ENCODE data around the gene SLC24A4.

The SLC24A4 gene

GRCh38 chr14:92317511-92317910 lies 5.5 kb upstream of the SLC24A4 start:
- DNase-seq (ENCODE audit: low spot score): no peak

- DNase-seq (ENCODE audit: low spot score): no peak
Measured at GRCh38 chr14:92321701-92322100, 1.3 kb upstream of the SLC24A4 start.

GRCh38 chr14:92322516-92322915 lies 449 bp upstream of the SLC24A4 start:
- DNase-seq (ENCODE audit: low spot score): no peak

GRCh38 chr14:92323916-92324818 lies 1.2 kb downstream of the SLC24A4 start:
- DNase-seq (ENCODE audit: low spot score): no peak

- no peak for DNase-seq (ENCODE audit: low spot score)
Measured at GRCh38 chr14:92325835-92326234, 2.9 kb downstream of the SLC24A4 start.

- no peak for DNase-seq (ENCODE audit: low spot score)
Measured at GRCh38 chr14:92328664-92329255, 5.8 kb downstream of the SLC24A4 start.

- no peak for DNase-seq (ENCODE audit: low spot score)
Measured at GRCh38 chr14:92334050-92334449, 11.1 kb downstream of the SLC24A4 start.

- DNase-seq (ENCODE audit: low spot score): no peak
Measured at GRCh38 chr14:92336363-92336762, 13.4 kb downstream of the SLC24A4 start.

- DNase-seq (ENCODE audit: low spot score): no peak
Measured at GRCh38 chr14:92339426-92339825, 16.5 kb downstream of the SLC24A4 start.

GRCh38 chr14:92340071-92340470 lies 17.1 kb downstream of the SLC24A4 start:
- no peak for DNase-seq (ENCODE audit: low spot score)

GRCh38 chr14:92340931-92341330 lies 18.0 kb downstream of the SLC24A4 start:
- no peak for DNase-seq (ENCODE audit: low spot score)

- no peak for DNase-seq (ENCODE audit: low spot score)
Measured at GRCh38 chr14:92341791-92342190, 18.8 kb downstream of the SLC24A4 start.

- no peak for DNase-seq (ENCODE audit: low spot score)
Measured at GRCh38 chr14:92348154-92348553, 25.2 kb downstream of the SLC24A4 start.

GRCh38 chr14:92351750-92352149 lies 28.8 kb downstream of the SLC24A4 start:
- no peak for DNase-seq (ENCODE audit: low spot score)

- peak; percentile 34 for DNase-seq (ENCODE audit: low spot score)
Measured at GRCh38 chr14:92352158-92352985, 29.4 kb downstream of the SLC24A4 start.

- DNase-seq (ENCODE audit: low spot score): no peak
Measured at GRCh38 chr14:92353447-92353846, 30.5 kb downstream of the SLC24A4 start.

GRCh38 chr14:92356677-92357076 lies 33.7 kb downstream of the SLC24A4 start:
- DNase-seq (ENCODE audit: low spot score): peak; percentile 17

- no peak for DNase-seq (ENCODE audit: low spot score)
Measured at GRCh38 chr14:92360651-92361370, 37.8 kb downstream of the SLC24A4 start.

GRCh38 chr14:92362781-92363235 lies 39.8 kb downstream of the SLC24A4 start:
- no peak for DNase-seq (ENCODE audit: low spot score)

- DNase-seq (ENCODE audit: low spot score): no peak
Measured at GRCh38 chr14:92366237-92366636, 43.3 kb downstream of the SLC24A4 start.

GRCh38 chr14:92368001-92368400 lies 45.0 kb downstream of the SLC24A4 start:
- no peak for DNase-seq (ENCODE audit: low spot score)

- no peak for DNase-seq (ENCODE audit: low spot score)
Measured at GRCh38 chr14:92369097-92369496, 46.1 kb downstream of the SLC24A4 start.

Measured in germinal center (tissue), 1 donor.